GM23248 (cell line): Measurements from ENCODE around the gene FOXP2. TPM values are rescaled to one million over a fixed set of nuclear protein-coding genes. Genes with fewer than 3 reads are reported as not detected.
A peak's percentile ranks its signal among the peaks of the same experiment; 100 is the strongest.
"Not testable (repeated sequence)": the region's sequence is repeated elsewhere in the genome, so short reads cannot be mapped to it uniquely, and the experiment has no call there.

Experiments
- DNase-seq: peaks from one replicate; pipeline ENCODE4 v3.0.0-alpha.2; 2015
- H2AFZ ChIP-seq: fragments of 200-600 bp; sonication (generic); 2 replicates; pipeline ENCODE4 v1.6.1; 2016; ENCODE audit warnings: antibody characterized with exemption
- H3F3A ChIP-seq: fragments of 200-600 bp; sonication (generic); 2 replicates; pipeline ENCODE4 v1.6.1; 2016; ENCODE audit warnings: mild to moderate bottlenecking, antibody characterized with exemption, mixed run types; ENCODE audit not compliant: insufficient read depth
- H3K27ac ChIP-seq: fragments of 200-600 bp; sonication (generic); 2 replicates; pipeline ENCODE4 v1.5.1; 2016; ENCODE audit warnings: mild to moderate bottlenecking
- H3K27me3 ChIP-seq: fragments of 200-600 bp; sonication (generic); replicated peaks from 2 replicates; pipeline ENCODE4 v1.6.1; 2016; ENCODE audit warnings: mild to moderate bottlenecking; ENCODE audit not compliant: insufficient read depth
- H3K36me3 ChIP-seq: fragments of 200-600 bp; sonication (generic); 2 replicates; pipeline ENCODE4 v1.6.1; 2016; ENCODE audit warnings: low read depth, mild to moderate bottlenecking
- H3K4me1 ChIP-seq: fragments of 200-600 bp; sonication (generic); 2 replicates; pipeline ENCODE4 v1.6.1; 2016; ENCODE audit warnings: mild to moderate bottlenecking; ENCODE audit not compliant: insufficient read depth
- H3K4me2 ChIP-seq: fragments of 200-600 bp; sonication (generic); one replicate; pipeline ENCODE4 v1.6.1; 2016; ENCODE audit warnings: mild to moderate bottlenecking; ENCODE audit not compliant: unreplicated experiment
- H3K4me3 ChIP-seq: fragments of 200-600 bp; sonication (generic); 2 replicates; pipeline ENCODE4 v1.5.1; 2016; ENCODE audit warnings: mild to moderate bottlenecking
- H3K79me2 ChIP-seq: fragments of 200-600 bp; sonication (generic); 2 replicates; pipeline ENCODE4 v1.6.1; 2016; ENCODE audit warnings: mild to moderate bottlenecking; ENCODE audit not compliant: insufficient read depth
- H3K9ac ChIP-seq: fragments of 200-600 bp; sonication (generic); 2 replicates; pipeline ENCODE4 v1.6.1; 2016; ENCODE audit warnings: mild to moderate bottlenecking
- H3K9me2 ChIP-seq: fragments of 200-600 bp; sonication (generic); 2 replicates; pipeline ENCODE4 v1.6.1; 2016; ENCODE audit warnings: mixed run types, mild to moderate bottlenecking, moderate library complexity; ENCODE audit not compliant: insufficient read depth
- H3K9me3 ChIP-seq: fragments of 200-600 bp; sonication (generic); one replicate; pipeline ENCODE4 v1.6.1; 2017; ENCODE audit warnings: low read depth
- H4K20me1 ChIP-seq: fragments of 200-600 bp; sonication (generic); 2 replicates; pipeline ENCODE4 v1.6.0; 2016; ENCODE audit not compliant: insufficient read depth
- EZH2 ChIP-seq: fragments of 200-600 bp; sonication (generic); IDR thresholded peaks from 2 replicates; pipeline ENCODE4 v1.6.1; 2018; ENCODE audit warnings: antibody characterized with exemption, mild to moderate bottlenecking; ENCODE audit not compliant: insufficient read depth, poor library complexity, severe bottlenecking
- EZH2phosphoT487 ChIP-seq: fragments of 200-600 bp; sonication (generic); IDR thresholded peaks from 2 replicates; pipeline ENCODE4 v1.6.1; 2018; ENCODE audit warnings: antibody characterized with exemption, moderate library complexity, mild to moderate bottlenecking, low read depth; ENCODE audit not compliant: insufficient read depth
- WGBS, 2 experiments: methylation state at CpG; one replicate each; pipeline ENCODE4 v1.1.6; 2015 to 2017; ENCODE audit warnings: low lambda C conversion rate in 2 of 2, low coverage in 1 of 2; ENCODE audit errors: missing lambda C conversion rate in 2 of 2; 5-methylcytosine and 5-hydroxymethylcytosine counted together
- in situ Hi-C: fragments of 300-500 bp; cut with MboI; formaldehyde crosslinking; loops from 2 replicates; pipeline ENCODE4 v1.15.0; 2020
- polyA plus RNA-seq: library from polyadenylated mRNA; unstranded; fragments of >200 nt; fragmentation: Nextera tagmentation; extraction: Ambion mirVana; gene quantifications from 2 replicates; pipeline ENCODE4 v1.2.1, GENCODE V29; 2016
- total RNA-seq: library from RNA; depleted of rRNA; stranded (reverse); fragments of >200 nt; shearing (Covaris generic); gene quantifications from 2 replicates; pipeline ENCODE4 v1.2.3, GENCODE V29; 2014

The FOXP2 gene
- total and polyA plus RNA-seq, 2 experiments from 2014 or later, result 2.3 to 5.0 TPM

GRCh38 chr7:114502454-114503254 lies 88.0 kb downstream of the FOXP2 start:
- TF ChIP-seq EZH2 (no peak), EZH2phosphoT487 (no peak)
- H3K79me2 ChIP-seq, result no peaks in the 10 kb centered on the region
- in situ Hi-C loops, result no loop called here
- WGBS, 2 experiments, result 30 to 33% methylated on average over 5 of the region's 5 CpGs
- H4K20me1 ChIP-seq, result no peaks in the 10 kb centered on the region
- no peaks in the 10 kb centered on the region for H3K9me3 ChIP-seq
- no peaks in the 10 kb centered on the region for H3K36me3 ChIP-seq
- peak; percentile 22 for DNase-seq
- no peaks in the 10 kb centered on the region for H3K27me3 ChIP-seq
- H3K4me2 ChIP-seq, result peak overlapping the region; percentile 2
- peaks cover 6% of the 10 kb centered on the region; the same call in 1 of the 2 replicates for H3K4me1 ChIP-seq
- H3K9ac ChIP-seq, result no peak overlapping the region
- no peaks in the 10 kb centered on the region for H3F3A ChIP-seq
- H3K27ac ChIP-seq, result no peak overlapping the region
- H3K9me2 ChIP-seq, result no peaks in the 10 kb centered on the region
- no peak overlapping the region for H3K4me3 ChIP-seq
- peak overlapping the region; percentile 44 for H2AFZ ChIP-seq

GRCh38 chr7:114504586-114504985 lies 90.0 kb downstream of the FOXP2 start:
- Histone ChIP-seq H4K20me1 (no peaks in the 10 kb centered on the region), H3K4me1 (peaks cover 6% of the 10 kb centered on the region; the same call in 1 of the 2 replicates), H3F3A (no peaks in the 10 kb centered on the region), H2AFZ (no peak overlapping the region), H3K9ac (no peak overlapping the region), H3K79me2 (no peaks in the 10 kb centered on the region), H3K4me2 (no peak overlapping the region), H3K27me3 (no peaks in the 10 kb centered on the region), H3K9me3 (no peaks in the 10 kb centered on the region), H3K9me2 (no peaks in the 10 kb centered on the region), H3K4me3 (no peak overlapping the region), H3K27ac (no peak overlapping the region), H3K36me3 (no peaks in the 10 kb centered on the region)
- in situ Hi-C loops, result no loop called here
- TF ChIP-seq EZH2phosphoT487 (no peak), EZH2 (no peak)
- DNase-seq, result no peak
- WGBS, 2 experiments, result 83 to 88% methylated on average over 1 of the region's 1 CpG

GRCh38 chr7:114507381-114507780 lies 92.8 kb downstream of the FOXP2 start:
- TF ChIP-seq EZH2phosphoT487 (no peak), EZH2 (no peak)
- H3K9me2 ChIP-seq, result no peaks in the 10 kb centered on the region
- no peaks in the 10 kb centered on the region for H3K27me3 ChIP-seq
- H3F3A ChIP-seq, result no peaks in the 10 kb centered on the region
- no peaks in the 10 kb centered on the region for H4K20me1 ChIP-seq
- no peak overlapping the region for H3K27ac ChIP-seq
- no peaks in the 10 kb centered on the region for H3K36me3 ChIP-seq
- in situ Hi-C loops, result no loop called here
- no peak overlapping the region for H3K4me3 ChIP-seq
- H3K79me2 ChIP-seq, result no peaks in the 10 kb centered on the region
- H3K4me1 ChIP-seq, result peaks cover 6% of the 10 kb centered on the region; the same call in 1 of the 2 replicates
- H3K9ac ChIP-seq, result no peak overlapping the region
- no peak overlapping the region for H3K4me2 ChIP-seq
- H3K9me3 ChIP-seq, result no peaks in the 10 kb centered on the region
- DNase-seq, result no peak
- 9 to 16% methylated on average over 1 of the region's 1 CpG for WGBS, 2 experiments
- H2AFZ ChIP-seq, result no peak overlapping the region

GRCh38 chr7:114508086-114508485 lies 93.5 kb downstream of the FOXP2 start:
- Histone ChIP-seq H3K27me3 (no peaks in the 10 kb centered on the region), H4K20me1 (no peaks in the 10 kb centered on the region), H3K79me2 (no peaks in the 10 kb centered on the region), H3K4me1 (no peaks in the 10 kb centered on the region), H2AFZ (no peak overlapping the region), H3K36me3 (no peaks in the 10 kb centered on the region), H3K4me3 (no peak overlapping the region), H3K4me2 (no peak overlapping the region), H3F3A (no peaks in the 10 kb centered on the region), H3K9ac (no peak overlapping the region), H3K27ac (no peak overlapping the region), H3K9me2 (no peaks in the 10 kb centered on the region), H3K9me3 (no peaks in the 10 kb centered on the region)
- in situ Hi-C loops, result no loop called here
- DNase-seq, result peak; percentile 58
- TF ChIP-seq EZH2phosphoT487, result no peak
- no peak for TF ChIP-seq EZH2

GRCh38 chr7:114510824-114511223 lies 96.2 kb downstream of the FOXP2 start:
- H3K79me2 ChIP-seq, H3K4me3 ChIP-seq, H2AFZ ChIP-seq, H3K9me3 ChIP-seq, H3K4me1 ChIP-seq, H3K9me2 ChIP-seq, H3K27me3 ChIP-seq, H3K27ac ChIP-seq, in situ Hi-C loops, H3F3A ChIP-seq, H3K4me2 ChIP-seq, H3K36me3 ChIP-seq, H4K20me1 ChIP-seq, DNase-seq, H3K9ac ChIP-seq: not testable (repeated sequence)
- 92 to 94% methylated on average over 1 of the region's 1 CpG for WGBS, 2 experiments
